Aorta (tissue), 5 donors: Measurements from ENCODE around the gene TUBGCP2. TPM values are rescaled to one million over a fixed set of nuclear protein-coding genes. Genes with fewer than 3 reads are reported as not detected.

Source experiments
- ATAC-seq: fragments of 200-7000 bp; cut with Tn5 transposase; one replicate; pipeline ENCODE4 v1.9.1; 2022; ENCODE audit warnings: moderate library complexity; ENCODE audit not compliant: low FRiP score
- DNase-seq, 2 donors: peaks; one replicate each; pipeline ENCODE4 v3.0.0-alpha.2; 2020
- H3K27ac ChIP-seq, 2 donors: one replicate each; pipeline ENCODE4 v1.5.1; 2013; ENCODE audit warnings: low read length in 2 of 2, mild to moderate bottlenecking in 2 of 2, moderate library complexity in 2 of 2, control low read depth in 1 of 2, inconsistent platforms in 1 of 2, low read depth in 1 of 2
- H3K27me3 ChIP-seq, 2 donors: one replicate each; pipeline ENCODE4 v1.6.1; 2013; ENCODE audit warnings: control low read depth in 1 of 2, low read length in 1 of 2, mild to moderate bottlenecking in 1 of 2, moderate library complexity in 1 of 2; ENCODE audit not compliant: insufficient read depth in 2 of 2, control insufficient read depth in 1 of 2
- H3K36me3 ChIP-seq, 2 donors: one replicate each; pipeline ENCODE4 v1.6.1; 2013; ENCODE audit warnings: control low read depth in 1 of 2, low read length in 1 of 2, mild to moderate bottlenecking in 1 of 2; ENCODE audit not compliant: insufficient read depth in 2 of 2, control insufficient read depth in 1 of 2
- H3K4me1 ChIP-seq, 2 donors: one replicate each; pipeline ENCODE4 v1.6.1; 2013; ENCODE audit warnings: low read length in 2 of 2, control low read depth in 1 of 2, mild to moderate bottlenecking in 1 of 2, moderate library complexity in 1 of 2; ENCODE audit not compliant: insufficient read depth in 2 of 2, control insufficient read depth in 1 of 2
- H3K4me3 ChIP-seq, 2 donors: one replicate each; pipeline ENCODE4 v1.5.1; 2013; ENCODE audit warnings: low read length in 2 of 2, control low read depth in 1 of 2, mild to moderate bottlenecking in 1 of 2
- H3K9me3 ChIP-seq: one replicate; pipeline ENCODE4 v1.6.1; 2013; ENCODE audit warnings: mild to moderate bottlenecking, low read length; ENCODE audit not compliant: control insufficient read depth
- WGBS, 2 donors: extraction: QIAGEN DNeasy Blood & Tissue Kit; methylation state at CpG; one replicate each; pipeline ENCODE4 v1.1.7; 2013; 5-methylcytosine and 5-hydroxymethylcytosine counted together
- intact Hi-C, 2 donors: fragments of 100-400 bp; cut with DNase I; formaldehyde crosslinking; loops; one replicate each; pipeline versions ENCODE4 v1.14.2 to v1.15.0; 2022
- polyA plus RNA-seq, 2 donors: library from polyadenylated mRNA; stranded (reverse); fragments of 200-250 nt; gene quantifications; one replicate each; pipeline ENCODE4 v1.2.3, GENCODE V29; 2013
- total RNA-seq, 2 donors: library from RNA; stranded (reverse); fragmentation: NEBNext Ultra II Directional; extraction: Animal tissue kit (Norgen Biotek cat#: 25700); gene quantifications; one replicate each; pipeline ENCODE4 v1.2.1, GENCODE V29; 2021
- donor health status: healthy with polysubstance abuse.
- donor health status: Bipolar disorder and iron deficiency.
- donor health status: DM: no; HTN: no; CAD: no.
- donor health status: DM: no; HTN: no; CAD: no.
- donor health status: DM: yes; HTN: yes; CAD: no.

The TUBGCP2 gene
- total and polyA plus RNA-seq, 4 donors = 11.3 to 194 (median 44.6) TPM

DNA sequence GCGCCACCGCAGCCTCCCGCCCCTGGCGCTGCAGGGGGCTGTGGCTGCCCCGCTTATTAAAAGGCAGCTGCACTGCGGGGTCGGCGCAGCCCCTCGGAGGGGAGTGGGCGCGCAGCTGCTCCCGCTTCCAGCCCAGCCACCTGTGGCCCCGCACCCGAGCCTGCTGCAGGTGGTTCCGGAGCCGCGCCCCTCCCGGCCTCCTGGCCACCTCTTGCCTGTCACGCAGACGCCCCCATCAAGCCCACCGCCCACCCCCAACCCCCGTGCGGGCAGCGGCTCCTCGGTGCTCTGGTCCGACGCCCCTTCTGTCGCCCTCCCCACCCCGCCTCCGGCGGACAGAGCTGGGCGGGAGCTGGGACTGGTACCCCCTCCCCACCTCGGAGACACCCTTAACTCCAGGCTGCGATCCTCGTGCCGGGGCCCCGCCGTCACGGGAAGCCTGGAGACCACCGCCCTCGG, 27.5 kb upstream of the TUBGCP2 start:
- H3K36me3 ChIP-seq = no peaks in the 10 kb centered on the region
- ATAC-seq (no peak), DNase-seq (no peak)
- intact Hi-C loops = no loop called here
- H3K27me3 ChIP-seq = no peaks in the 10 kb centered on the region
- H3K27ac ChIP-seq = no peak overlapping the region
- H3K9me3 ChIP-seq = no peaks in the 10 kb centered on the region
- H3K4me1 ChIP-seq = no peaks in the 10 kb centered on the region
- 9 to 10% methylated on average over 32 to 41 of the region's 41 CpGs for WGBS, 2 donors
- no peak overlapping the region for H3K4me3 ChIP-seq

DNA sequence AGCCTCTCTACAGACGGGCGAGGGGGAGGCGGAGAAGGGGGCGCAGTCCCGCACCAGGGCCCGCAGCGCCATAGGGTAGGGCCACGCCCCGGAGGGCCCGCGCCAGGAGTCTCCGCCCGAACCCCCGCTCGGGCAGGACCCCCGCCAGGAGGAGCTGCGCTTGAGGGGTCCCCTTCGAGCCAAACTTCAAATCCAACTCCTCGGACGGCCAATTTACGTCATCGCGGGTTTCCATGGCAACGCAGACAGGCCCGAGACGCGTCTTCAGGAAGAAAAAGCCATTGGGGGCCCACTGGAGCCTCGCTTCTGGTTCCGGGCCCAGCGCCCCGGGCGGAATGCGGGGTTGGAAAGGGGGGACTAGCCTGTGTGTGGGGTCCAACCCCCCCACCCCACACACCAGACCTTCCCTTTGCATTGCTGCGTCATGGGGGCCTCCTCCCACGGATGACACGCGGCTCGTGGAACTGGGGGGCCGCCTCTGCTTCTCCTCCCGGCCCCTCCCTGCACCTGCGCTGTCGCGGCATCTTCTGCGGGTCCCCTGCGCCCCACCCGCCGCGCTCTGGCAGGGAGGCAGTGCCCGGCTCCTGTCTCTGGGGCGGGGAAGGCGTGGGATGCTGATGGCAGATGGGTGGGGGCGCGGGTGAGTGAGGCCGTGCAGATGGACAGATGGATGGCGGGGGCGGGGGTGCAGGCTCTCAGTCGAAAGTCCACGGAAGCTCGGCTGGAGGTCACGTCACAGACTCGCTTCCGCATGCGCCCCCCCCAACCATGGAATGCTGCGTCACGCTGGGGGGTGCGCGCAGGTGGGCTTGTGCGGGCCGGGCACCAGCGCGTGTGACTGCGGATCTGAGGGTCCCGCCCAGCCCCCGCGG, 26.8 kb upstream of the TUBGCP2 start:
- H3K27ac ChIP-seq = no peak overlapping the region
- DNase-seq (peak; percentile 76 to 87), ATAC-seq (no peak)
- H3K4me3 ChIP-seq = no peak overlapping the region
- intact Hi-C loops = no loop called here
- no peaks in the 10 kb centered on the region for H3K9me3 ChIP-seq
- no peaks in the 10 kb centered on the region for H3K4me1 ChIP-seq
- no peaks in the 10 kb centered on the region for H3K36me3 ChIP-seq
- H3K27me3 ChIP-seq = no peaks in the 10 kb centered on the region
- WGBS, 2 donors = 2 to 3% methylated on average over 66 to 75 of the region's 75 CpGs

DNA sequence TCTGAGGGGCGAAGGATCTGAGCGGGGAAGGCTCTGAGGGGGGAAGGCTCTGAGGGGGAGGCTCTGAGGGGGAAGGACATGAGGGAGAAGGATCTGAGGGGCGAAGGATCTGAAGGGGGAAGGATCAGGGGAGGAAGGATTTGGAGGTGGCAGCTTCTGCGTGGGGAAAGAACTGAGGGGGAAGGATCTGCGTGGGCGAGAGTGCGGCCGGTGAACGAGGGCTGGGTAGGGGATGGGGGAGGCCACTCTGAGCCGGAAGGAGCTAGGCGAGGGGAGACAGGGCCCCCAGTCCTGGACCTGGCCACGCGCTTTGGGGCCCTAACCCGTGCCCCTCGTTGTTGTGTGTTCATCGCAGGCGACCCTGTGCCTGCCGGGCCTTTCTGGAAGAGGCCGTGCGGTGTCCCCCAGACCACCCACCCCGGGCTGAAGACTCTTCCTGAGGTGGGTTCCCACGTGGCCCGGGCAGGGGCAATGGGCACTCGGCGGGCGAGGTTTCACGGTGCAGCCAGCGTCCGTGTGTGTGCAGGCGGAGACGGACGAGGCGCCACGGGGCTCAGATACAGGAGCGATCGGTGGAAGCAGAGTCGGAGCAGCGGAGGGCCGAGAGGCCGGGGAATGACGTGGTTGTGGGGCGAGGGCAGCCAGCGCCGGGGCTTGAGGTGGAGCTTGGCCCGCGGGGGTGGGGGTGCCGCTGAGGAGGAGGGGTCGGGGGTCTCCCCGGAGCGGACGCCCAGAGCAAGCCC, 26.0 kb upstream of the TUBGCP2 start:
- Histone ChIP-seq H3K4me1 (no peaks in the 10 kb centered on the region), H3K9me3 (no peaks in the 10 kb centered on the region), H3K27me3 (no peaks in the 10 kb centered on the region), H3K36me3 (no peaks in the 10 kb centered on the region), H3K27ac (no peak overlapping the region), H3K4me3 (no peak overlapping the region)
- peak; percentile 49 for ATAC-seq
- WGBS, 2 donors = 15 to 21% methylated on average over 50 to 51 of the region's 51 CpGs
- intact Hi-C loops = no loop called here
- DNase-seq = peak in 1 of 2 donors; percentile 57

DNA sequence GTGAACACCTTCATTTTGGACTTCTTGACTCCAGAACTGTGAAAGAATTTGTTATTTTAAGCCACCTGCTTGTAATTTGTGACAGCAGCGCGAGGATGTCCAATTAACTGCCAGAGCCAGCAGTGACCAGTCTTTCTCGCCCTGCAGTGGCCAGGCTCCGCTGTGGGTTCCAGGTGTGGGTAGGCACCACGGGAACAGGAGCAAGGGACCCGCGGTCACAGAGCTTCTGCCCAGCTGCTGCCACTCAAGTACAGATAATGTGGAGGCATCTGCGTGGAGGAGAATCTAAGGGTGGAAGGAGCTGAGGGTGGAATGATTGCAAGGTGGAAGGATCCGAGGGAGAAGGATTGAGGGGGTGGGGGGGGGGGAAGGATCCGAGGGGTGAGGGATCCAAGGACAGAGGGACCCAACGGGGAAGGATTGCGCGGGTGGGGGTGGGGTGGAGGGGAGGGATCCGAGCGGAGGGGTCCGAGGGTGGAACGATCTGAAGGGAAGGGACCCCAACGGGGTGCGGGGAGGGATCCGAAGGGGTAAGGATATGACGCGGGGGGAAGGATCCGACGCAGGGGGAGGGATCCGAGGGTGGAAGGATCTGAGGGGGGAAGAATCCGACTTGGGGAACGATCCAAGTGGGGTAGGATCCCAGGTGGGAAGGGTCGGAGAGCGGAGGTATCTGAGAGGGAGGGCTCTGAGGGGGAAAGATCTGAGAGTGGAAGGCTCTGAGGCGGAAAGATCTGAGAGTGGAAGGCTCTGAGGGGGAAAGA, 24.4 kb upstream of the TUBGCP2 start:
- Histone ChIP-seq H3K27ac (no peak overlapping the region), H3K36me3 (no peaks in the 10 kb centered on the region), H3K4me1 (no peaks in the 10 kb centered on the region), H3K4me3 (no peak overlapping the region), H3K27me3 (peaks cover 0 to under 1% of the 10 kb centered on the region in 2 donors), H3K9me3 (no peaks in the 10 kb centered on the region)
- 82 to 83% methylated on average over 30 of the region's 30 CpGs for WGBS, 2 donors
- DNase-seq (peak in 1 of 2 donors; percentile 32), ATAC-seq (no peak)
- intact Hi-C loops = no loop called here

DNA sequence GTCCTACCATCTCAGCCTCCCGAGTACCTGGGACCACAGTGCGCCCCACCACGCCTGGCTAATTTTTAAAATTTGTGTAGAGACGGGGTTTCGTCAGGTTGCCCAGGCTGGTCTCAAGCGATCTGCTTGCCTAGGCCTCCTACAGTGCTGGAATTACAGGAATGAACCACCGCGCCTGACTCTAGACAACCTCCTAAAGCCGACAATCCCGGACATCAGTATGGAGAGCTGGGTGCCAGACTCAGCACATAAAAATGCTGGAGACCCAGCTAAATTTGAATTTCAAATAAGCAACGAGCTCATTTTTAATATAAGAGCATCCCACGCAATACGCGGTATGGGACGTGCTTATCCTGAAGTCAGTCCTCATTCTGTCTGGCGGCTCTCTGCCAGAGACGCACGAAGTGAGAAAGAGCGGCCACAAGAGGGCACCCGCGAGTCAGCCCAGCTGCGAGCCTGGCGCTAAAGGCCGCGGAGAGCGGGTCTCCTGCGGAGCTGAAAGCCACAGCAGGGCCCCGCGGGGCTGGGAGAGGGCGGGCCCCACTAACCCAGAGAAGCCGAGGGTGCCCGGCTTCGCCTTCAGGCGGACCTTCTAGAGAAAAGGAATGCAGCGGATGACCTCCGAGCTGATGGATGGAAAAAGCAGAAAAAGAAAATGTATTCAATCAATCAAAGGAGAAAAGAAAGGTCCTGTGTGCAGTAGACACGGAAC, 21.0 kb upstream of the TUBGCP2 start:
- Histone ChIP-seq H3K4me3 (no peak overlapping the region), H3K36me3 (no peaks in the 10 kb centered on the region), H3K9me3 (no peaks in the 10 kb centered on the region), H3K4me1 (no peaks in the 10 kb centered on the region), H3K27me3 (peaks cover 0 to 1% of the 10 kb centered on the region in 2 donors), H3K27ac (no peak overlapping the region)
- peak; percentile 86 for ATAC-seq
- peak; percentile 89 to 96 for DNase-seq
- intact Hi-C loops = loop anchor here in 1 of 2 donors (5.0 kb wide), 1 partner anchor 278 kb away; no protein-coding TSS in a partner anchor
- WGBS, 2 donors = 7 to 8% methylated on average over 37 of the region's 37 CpGs

GRCh38 chr10:133328358-133329343, 20.0 kb upstream of the TUBGCP2 start:
- Histone ChIP-seq H3K4me3 (no peak overlapping the region), H3K9me3 (no peaks in the 10 kb centered on the region), H3K36me3 (no peaks in the 10 kb centered on the region), H3K4me1 (no peaks in the 10 kb centered on the region), H3K27ac (no peak overlapping the region), H3K27me3 (peaks cover 0 to 1% of the 10 kb centered on the region in 2 donors)
- ATAC-seq = no peak
- peak in 1 of 2 donors; percentile 40 for DNase-seq
- intact Hi-C loops = loop anchor here in 1 of 2 donors (5.0 kb wide), 1 partner anchor 279 kb away; no protein-coding TSS in a partner anchor
- 81 to 82% methylated on average over 15 of the region's 15 CpGs for WGBS, 2 donors

DNA sequence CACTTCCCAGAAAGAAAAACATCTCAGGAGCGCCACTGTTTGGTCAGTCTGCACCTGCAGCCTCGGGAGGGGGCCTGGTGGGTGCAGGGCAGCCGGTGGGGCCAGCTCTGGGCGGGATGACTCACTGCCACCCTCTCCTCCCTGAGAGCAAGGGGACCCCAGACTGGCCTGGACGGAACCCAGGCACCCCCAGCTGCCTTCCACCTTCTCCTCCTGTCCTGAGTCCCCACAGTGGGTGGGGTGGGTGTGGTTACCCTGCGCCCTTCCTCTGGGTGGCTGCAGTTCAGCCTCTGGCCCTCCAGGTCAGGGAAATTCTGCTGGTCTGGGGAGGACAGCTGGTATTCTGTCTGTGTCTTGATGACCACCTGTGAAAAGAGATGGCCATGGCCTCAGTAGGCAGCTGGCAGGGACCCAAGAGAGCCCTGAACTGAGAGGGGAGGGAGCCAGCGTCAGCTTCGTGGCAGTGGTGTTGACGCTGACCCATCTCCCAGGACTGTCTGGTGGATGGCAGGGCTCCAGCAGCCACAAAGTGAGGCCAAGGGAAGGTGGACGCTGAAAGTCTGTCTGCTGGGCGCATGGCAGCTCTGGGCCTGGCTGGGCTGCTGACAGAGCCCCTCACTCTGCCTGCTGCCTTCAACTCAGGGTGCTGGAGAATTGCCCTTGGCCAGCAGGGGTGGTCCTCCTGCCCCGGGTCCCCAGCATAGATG, 19.1 kb upstream of the TUBGCP2 start:
- Histone ChIP-seq H3K4me1 (no peaks in the 10 kb centered on the region), H3K27ac (no peak overlapping the region), H3K9me3 (no peaks in the 10 kb centered on the region), H3K36me3 (no peaks in the 10 kb centered on the region), H3K27me3 (peaks cover 0 to 1% of the 10 kb centered on the region in 2 donors), H3K4me3 (no peak overlapping the region)
- WGBS, 2 donors = 40 to 46% methylated on average over 11 to 12 of the region's 12 CpGs
- intact Hi-C loops = loop anchor here in 1 of 2 donors (5.0 kb wide), 1 partner anchor 279 kb away; no protein-coding TSS in a partner anchor
- no peak for ATAC-seq
- DNase-seq = peak in 1 of 2 donors; percentile 39
